Sigmoid colon (tissue), 4 donors: ENCODE data around the gene POU2F2.

Experiments used
- EP300 ChIP-seq, 4 donors: sonication (generic); formaldehyde crosslinking; IDR thresholded peaks; one replicate each; pipeline ENCODE4 v1.6.1; 2017; ENCODE audit warnings: antibody characterized with exemption in 4 of 4
- POLR2A ChIP-seq, 2 donors: fragments of 450-650 bp; IDR thresholded peaks; one replicate each; pipeline ENCODE4 v1.6.1; 2016; ENCODE audit warnings: antibody characterized with exemption in 2 of 2, mild to moderate bottlenecking in 2 of 2, moderate library complexity in 2 of 2
- TF ChIP-seq, protein P1 (sequence below), 4 experiments: fragments of 450-650 bp in 3 of 4; fragments of 200-600 bp in 1 of 4; IDR thresholded peaks; one replicate each; pipeline ENCODE4 v1.5.1; 2016 to 2019; ENCODE audit warnings: antibody characterized with exemption in 4 of 4, mild to moderate bottlenecking in 3 of 4, moderate library complexity in 2 of 4

GRCh38 chr19:42175952-42176648 lies 43.9 kb upstream of the POU2F2 start:
- TF ChIP-seq, protein P1, sequence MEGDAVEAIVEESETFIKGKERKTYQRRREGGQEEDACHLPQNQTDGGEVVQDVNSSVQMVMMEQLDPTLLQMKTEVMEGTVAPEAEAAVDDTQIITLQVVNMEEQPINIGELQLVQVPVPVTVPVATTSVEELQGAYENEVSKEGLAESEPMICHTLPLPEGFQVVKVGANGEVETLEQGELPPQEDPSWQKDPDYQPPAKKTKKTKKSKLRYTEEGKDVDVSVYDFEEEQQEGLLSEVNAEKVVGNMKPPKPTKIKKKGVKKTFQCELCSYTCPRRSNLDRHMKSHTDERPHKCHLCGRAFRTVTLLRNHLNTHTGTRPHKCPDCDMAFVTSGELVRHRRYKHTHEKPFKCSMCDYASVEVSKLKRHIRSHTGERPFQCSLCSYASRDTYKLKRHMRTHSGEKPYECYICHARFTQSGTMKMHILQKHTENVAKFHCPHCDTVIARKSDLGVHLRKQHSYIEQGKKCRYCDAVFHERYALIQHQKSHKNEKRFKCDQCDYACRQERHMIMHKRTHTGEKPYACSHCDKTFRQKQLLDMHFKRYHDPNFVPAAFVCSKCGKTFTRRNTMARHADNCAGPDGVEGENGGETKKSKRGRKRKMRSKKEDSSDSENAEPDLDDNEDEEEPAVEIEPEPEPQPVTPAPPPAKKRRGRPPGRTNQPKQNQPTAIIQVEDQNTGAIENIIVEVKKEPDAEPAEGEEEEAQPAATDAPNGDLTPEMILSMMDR (IDR thresholded peaks at IDR 0.05) = no peak
- TF ChIP-seq POLR2A (IDR thresholded peaks at IDR 0.05) (no peak), EP300 (IDR thresholded peaks at IDR 0.05) (no peak)
